GM04504 (cell line): ENCODE measurements around the gene NUCB1.
"Not testable (repeated sequence)": the region's sequence is repeated elsewhere in the genome, so short reads cannot be mapped to it uniquely, and the experiment has no call there.

Experiments
- DNase-seq: peaks from one replicate; pipeline ENCODE4 v3.0.0-alpha.2; 2012; ENCODE audit warnings: low read depth

Gene NUCB1

DNA sequence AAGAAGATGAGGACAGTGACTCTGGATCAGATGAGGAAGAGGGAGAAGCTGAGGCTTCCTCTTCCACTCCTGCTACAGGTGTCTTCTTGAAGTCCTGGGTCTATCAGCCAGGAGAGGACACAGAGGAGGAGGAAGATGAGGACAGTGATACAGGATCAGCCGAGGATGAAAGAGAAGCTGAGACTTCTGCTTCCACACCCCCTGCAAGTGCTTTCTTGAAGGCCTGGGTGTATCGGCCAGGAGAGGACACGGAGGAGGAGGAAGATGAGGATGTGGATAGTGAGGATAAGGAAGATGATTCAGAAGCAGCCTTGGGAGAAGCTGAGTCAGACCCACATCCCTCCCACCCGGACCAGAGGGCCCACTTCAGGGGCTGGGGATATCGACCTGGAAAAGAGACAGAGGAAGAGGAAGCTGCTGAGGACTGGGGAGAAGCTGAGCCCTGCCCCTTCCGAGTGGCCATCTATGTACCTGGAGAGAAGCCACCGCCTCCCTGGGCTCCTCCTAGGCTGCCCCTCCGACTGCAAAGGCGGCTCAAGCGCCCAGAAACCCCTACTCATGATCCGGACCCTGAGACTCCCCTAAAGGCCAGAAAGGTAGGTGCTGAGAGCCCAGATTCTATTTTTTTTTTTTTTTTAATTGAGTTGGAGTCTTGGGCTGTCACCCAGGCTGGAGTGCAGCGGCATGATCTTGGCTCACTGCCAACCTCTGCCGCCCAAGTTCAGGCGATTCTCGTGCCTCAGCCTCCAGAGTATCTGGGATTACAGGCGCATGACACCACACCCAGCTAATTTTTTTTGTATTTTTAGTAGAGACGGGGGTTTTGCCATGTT is 25.6 kb upstream of the NUCB1 start:
- peak; percentile 33 for DNase-seq

DNA sequence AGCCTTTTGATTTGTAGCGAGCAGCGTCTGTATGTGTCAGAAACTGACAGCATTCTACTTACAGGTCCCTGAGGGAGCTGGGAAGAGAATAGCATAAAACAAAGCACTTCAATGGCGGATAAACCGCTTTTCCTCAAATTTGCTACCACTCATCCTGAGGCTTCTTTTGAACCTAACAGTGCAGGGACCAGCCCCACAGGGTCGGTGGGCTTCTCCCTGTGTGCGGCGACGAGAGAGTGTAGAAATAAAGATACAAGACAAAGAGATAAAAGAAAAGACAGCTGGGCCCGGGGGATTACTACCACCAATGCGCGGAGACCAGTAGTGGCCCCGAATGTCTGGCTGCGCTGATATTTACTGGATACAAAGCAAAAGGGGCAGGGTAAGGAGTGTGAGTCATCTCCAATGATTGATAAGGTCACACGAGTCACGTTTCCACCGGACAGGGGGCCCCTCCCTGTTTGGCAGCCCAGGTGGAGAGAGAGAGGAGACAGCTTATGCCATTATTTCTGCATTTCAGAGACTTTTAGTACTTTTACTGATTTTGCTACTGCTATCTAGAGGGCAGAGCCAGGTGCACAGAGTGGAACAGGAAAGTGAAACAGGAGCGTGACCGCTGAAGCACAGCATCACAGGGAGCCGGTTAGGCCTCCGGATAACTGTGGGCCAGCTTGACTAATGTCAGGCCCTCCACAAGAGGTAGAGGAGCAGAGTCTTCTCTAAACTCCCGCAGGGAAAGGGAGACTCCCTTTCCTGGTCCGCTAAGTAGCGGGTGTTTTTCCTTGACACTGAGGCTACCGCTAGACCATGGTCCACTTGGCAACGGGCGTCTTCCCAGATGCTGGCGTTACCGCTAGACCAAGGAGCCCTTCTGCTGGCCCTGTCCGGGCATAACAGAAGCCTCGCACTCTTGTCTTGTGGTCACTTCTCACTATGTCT is 23.8 kb upstream of the NUCB1 start:
- not testable (repeated sequence) for DNase-seq

DNA sequence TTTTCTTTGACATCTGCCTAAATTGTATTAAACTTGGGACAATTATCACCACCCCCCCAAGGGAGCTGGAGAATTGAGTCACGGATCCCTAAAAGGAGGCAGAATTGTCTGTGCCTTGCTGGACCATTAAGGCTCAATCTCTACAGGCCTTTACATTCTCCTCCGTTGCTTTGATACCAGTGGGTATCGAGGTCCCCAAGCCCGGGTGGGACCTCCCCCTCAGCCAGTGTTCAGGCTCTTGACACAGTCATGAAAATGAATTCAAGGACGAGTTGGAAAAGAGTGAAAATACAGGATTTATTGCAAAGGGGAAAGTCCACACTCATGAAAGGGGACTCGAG is 22.3 kb upstream of the NUCB1 start:
- no peak for DNase-seq

DNA sequence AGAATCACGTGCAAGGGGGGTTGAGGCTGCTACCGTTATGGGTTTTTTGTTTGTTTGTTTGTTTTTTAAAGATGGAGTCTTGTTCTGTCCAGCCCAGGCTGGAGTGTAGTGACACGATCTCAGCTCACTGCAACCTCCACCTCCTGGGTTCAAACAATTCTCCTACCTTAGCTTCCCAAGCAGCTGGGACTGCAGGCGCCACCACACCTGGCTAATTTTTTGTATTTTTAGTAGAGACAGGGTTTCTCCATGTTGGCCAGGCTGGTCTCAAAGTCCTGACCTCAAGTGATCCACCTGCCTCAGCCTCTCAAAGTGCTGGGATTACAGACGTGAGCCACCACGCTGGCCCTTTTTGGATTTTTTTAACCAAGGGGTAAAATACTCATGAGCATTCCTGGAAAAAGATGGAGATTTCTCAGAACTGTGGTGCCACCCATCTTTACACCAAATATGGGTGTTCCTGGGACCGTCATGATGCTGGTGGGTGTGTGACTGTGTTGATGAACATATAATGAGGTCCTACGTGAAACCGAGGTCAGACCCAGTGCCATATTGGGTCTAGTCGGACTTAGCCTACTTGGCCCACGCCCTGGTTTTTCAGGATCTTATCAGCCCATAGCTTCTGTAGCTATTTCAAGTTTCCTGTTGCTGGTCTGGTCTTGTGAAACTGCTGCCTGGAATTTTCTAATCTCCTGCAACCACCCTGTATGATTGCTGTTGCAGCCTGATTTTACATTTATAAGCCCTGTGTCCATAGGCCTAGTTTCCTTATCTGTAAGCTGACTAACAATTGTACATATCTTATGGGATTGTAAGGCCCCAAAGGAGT is 21.7 kb upstream of the NUCB1 start:
- no peak for DNase-seq

DNA sequence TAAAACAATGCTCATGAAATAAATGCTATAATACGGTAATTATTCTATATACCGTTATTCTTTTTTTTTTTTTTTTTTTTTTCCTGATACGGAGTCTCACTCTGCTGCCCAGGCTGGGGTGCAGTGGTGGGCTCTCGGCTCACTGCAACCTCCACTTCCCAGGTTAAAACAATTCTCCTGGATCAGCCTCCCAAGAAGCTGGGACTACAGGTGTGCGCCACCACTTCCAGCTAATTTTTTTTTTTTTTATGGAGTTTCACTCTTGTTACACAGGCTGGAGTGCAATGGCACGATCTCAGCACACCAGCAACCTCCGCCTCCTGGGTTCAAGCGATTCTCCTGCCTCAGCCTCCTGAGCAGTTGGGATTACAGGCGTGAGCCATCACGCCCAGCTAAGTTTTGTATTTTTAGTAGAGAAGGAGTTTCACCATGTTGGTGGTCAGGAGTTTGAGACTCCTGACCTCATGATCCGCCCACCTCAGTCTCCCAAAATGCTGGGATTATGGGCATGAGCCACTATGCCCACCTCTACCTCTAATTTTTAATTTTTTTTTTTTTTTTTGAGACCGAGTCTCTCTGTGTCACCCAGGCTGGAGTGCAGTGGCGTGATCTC is 21.0 kb upstream of the NUCB1 start:
- DNase-seq, result no peak

DNA sequence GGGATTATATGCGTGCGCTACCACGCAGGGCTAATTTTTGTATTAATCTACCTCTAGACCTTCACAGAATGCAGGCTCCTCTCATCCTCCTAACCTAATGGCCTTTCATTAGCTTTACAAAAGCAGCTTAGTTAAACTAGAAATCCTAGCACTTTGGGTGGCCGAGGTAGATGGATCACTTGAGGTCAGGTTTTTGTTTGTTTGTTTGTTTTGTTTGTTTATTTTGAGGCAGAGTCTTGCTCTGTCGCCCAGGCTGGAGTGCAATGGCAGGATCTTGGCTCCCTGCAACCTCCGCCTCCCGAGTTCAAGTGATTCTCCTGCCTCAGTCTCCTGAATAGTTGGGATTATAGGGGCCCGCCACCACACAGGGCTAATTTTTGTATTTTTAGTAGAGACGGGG is 20.4 kb upstream of the NUCB1 start:
- not testable (repeated sequence) for DNase-seq

DNA sequence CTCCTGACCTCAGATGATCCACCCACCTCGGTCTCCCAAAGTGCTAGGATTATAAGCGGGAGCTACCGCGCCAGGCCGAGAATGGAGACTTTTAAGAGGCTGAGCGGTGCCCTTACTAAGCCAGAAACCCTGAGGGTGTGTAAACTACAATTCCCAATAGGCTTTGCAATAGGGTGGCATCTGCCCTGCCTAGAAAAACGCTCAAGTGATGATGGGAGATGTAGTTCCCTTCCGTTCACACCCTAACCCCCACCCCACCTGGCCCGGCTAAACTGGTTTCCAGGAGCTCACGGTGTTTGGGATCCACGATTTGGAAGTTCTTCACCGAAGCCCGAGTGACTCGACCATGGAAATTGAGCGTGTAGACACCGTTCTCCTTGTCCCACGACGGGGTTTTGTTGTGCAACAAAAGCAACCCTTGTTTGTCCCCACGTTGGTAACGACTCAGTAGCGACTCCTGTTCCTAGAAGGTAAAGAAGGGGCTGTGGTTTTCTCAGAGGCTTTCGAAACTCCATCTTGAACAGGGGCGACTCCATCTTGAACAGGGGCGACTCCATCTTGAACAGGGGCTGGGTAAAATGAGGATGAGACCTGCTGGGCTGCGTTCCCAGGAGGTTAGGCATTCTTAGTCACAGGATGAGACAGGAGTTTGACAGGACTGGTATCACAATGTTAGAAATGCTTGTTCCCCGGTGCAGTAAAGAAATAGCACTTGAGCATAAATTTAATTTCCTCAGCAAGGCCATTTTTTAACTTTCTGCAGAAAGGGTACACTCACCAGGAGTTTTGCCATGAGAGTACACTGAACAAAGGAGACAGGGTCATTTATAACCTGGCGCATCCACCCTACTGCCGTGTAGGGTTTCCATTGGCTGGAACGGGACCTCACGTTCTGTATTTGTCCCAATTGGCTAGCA is 18.1 kb upstream of the NUCB1 start:
- DNase-seq, result no peak

DNA sequence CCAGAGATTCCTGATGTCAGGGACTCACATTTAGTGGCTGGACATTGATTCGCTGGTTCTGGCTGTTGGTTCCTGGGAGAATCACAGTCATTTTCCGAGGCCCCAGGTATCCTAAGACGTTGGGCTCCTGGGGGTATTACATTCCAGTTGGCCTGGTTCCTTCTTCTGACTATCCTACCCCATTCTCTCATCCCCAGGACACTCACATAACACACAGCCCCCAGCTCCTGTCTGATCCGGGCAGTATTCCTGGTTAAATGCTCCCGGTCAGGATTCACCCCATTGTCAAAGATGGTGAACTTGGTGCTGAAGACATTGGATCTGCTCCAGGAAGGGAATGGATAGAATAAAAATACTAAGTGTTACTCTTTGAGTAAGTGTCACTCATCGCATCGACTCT is 16.4 kb upstream of the NUCB1 start:
- no peak for DNase-seq

DNA sequence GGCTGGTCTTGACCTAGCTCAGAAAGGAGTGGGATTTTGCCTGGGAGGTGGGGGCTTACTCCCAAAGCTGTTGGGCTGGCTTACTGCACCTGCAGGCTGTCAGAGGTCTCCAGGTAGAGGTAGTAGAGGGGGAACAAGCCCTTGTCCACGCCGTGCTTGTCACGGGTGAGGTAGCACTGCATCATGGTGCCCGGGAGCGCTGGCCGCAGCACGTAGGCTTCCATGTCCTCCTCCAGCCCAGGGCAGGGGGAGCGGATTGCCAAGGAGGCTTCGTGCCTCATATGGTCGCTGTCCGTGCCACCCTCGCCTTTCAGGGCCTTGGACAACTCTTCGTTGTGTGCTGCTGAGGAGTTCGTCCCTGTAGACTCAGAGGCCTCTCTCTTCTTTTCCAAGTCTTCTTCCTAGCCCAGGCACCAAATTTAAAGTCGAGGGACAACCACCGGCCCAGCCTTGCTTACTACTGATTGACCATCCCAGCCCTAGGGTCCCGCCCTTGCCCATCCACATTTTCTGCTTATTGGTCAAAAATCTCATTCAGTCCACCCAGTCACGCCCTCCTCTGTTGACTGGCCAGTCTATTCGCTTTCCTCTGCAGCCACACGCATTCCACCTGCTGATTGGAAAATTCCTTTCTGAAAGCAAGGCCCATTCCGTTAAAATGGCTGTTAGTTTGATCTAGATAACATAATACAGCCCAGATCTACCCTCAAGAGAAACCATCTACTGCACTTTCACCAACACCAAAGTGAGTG is 12.1 kb upstream of the NUCB1 start:
- DNase-seq, result no peak

DNA sequence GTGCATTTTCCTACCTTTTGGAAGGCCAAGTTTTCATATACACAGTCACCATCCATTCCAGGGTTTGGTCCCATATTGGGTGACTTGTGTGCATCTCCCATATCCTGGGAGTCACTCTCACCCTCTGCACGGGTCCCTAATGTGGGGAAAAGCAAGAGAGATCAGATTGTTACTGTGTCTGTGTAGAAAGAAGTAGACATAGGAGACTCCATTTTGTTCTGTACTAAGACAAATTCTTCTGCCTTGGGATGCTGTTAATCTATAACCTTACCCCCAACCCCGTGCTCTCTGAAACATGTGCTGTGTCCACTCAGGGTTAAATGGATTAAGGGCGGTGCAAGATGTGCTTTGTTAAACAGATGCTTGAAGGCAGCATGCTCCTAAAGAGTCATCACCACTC is 10.6 kb upstream of the NUCB1 start:
- not testable (repeated sequence) for DNase-seq

DNA sequence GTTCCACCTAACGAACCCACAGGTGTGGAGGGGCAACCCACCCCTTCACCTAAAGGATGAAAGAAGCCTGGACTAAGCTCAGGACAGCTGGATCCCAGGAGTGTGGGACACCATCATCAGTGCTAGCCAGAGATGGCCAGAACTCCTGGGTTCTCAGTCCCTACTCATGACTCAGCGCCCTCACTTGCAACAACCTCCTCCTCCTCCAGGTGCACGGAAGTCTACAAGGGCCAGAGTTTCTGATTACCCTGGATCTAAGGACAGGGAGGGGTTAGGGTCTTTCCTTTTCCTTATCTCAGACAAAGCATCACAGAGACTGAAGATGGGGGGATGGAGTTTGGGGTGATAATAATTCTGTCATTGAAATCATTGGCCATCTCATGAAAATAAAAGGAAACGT is 9.6 kb upstream of the NUCB1 start:
- DNase-seq, result no peak

DNA sequence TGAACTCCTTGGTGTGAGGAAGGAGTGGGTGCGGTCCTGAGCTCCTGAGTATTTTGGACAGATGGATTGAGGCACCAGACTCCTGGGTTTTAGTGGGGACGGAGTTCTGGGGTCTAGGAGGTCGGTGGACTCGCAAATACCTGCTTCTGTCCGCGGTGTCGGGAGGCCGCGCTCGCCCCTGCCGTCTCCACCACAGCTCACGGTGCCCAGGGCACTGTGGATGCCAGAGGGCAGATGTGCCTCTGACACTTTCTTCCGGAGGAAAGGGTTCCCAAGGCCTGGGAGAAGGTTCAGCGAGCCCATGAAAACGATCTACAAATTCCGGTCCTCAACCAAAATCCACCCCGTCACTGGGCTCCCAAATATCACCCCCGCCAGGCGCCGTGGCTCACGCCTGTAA is 4.9 kb upstream of the NUCB1 start:
- DNase-seq, result no peak

DNA sequence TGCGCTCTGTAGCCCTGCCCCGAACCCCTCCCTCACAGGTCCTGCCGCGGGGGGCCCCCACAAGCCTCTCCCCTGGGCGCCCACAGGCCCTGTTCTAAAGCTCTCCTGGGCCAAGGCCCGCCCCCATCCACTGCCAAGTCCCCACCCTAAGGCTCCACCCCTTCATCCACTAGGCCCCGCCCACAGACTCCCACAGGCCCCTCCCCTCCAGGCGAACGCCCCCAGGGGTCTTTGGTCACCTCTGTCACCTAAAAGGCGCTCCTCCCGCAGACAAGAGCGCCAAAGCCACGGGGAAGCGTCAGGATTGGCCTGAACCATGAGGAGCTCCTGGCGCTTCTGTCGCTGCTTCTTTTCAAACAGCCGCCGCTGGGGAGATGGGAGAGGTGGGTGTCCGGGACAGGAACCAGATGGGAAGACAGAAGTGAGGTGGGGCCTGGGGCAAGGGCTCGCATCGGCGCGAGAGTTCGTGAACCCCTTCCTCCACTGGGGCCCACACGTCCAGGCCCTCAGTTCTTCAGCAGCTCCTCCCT is 3.9 kb upstream of the NUCB1 start:
- no peak for DNase-seq

DNA sequence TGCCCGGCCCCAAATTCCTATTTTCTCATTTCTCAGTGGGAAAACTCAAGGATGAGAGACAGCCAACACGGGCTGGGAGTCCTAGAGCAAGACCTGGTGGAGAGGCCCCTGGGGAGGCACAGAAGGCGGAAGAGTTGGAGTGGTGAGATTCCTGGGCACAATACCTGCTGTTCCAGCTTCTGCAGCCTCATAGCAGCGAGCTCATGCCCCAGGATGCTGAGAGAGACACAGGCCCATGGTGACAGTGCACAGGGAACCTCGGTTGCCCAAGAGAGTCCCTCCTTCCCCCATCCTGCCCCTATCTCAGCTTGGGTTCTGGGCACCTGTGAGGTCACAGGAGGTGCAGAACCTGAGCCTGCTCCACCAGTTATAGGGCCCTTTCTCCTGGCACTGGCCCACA is 2.9 kb upstream of the NUCB1 start:
- no peak for DNase-seq

DNA sequence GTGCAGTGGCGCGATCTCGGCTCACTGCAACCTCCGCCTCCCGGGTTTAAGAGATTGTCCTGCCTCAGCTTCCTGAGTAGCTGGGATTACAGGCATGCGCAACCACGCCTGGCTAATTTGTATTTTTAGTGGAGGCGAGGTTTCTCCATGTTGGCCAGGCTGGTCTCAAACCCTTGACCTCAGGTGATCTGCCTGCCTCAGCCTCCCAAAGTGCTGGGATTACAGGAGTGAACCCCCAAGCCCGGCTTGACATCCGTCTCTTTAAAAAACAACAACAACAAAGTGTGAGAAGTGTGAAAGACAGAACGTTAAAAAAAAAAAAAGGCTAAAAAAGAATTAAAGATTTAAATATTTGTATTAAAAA is 744 bp upstream of the NUCB1 start:
- not testable (repeated sequence) for DNase-seq

DNA sequence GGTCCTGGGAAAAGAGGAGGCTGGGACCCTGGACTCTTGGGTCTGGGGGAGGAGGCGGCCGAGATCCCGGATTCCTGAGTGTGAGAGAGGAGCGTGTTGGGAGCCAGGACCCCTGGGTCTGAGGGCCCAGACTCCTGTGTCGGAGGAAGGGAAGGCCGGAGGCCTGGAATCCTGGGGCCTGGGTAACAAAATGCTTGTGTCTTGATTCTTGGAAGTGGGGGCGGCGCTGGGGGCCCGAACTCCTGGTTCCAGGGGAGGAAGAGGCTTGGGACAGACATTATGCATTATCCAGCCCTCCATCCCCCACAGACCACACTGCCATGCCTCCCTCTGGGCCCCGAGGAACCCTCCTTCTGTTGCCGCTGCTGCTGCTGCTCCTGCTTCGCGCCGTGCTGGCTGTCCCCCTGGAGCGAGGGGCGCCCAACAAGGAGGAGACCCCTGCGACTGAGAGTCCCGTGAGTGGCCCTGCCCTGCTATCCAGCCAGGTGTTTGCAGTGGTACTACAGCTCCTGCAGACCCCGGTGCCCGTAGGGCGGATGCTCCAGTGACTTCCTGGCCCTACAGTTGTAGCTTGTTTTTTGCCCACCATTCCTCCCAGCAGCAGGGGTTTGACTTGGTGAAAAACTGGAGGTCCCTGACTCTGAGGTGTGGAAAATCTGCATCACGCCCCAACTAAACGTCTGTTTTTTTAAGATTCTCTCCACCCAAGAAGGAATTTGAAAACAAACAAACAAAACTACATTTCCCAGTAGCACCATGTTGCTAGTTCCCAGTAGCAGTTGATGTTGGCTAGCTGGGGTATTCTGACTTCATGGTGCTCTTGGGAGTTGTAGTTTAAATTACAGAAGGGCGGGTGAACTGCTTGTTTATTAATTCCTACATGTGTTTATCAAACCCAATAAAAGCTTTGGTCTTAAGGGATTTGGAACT is 630 bp downstream of the NUCB1 start:
- DNase-seq, result no peak

DNA sequence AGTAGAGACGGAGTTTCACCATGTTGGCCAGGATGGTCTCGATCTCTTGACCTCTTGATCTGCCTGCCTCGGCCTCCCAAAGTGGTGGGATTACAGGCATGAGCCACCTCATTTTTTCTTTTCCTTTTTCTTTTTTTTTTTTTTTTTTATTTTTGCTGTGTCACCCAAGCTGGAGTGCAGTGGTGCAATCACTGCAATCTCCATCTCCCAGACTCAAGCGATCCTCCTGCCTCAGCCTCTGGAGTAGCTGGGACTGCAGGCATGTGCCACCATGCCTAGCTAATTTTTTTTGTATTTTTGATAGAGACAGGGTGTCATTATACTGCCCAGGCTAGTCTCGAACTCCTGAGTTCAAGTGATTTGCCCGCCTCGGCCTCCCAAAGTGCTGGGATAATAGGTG is 2.2 kb downstream of the NUCB1 start:
- DNase-seq, result not testable (repeated sequence)

DNA sequence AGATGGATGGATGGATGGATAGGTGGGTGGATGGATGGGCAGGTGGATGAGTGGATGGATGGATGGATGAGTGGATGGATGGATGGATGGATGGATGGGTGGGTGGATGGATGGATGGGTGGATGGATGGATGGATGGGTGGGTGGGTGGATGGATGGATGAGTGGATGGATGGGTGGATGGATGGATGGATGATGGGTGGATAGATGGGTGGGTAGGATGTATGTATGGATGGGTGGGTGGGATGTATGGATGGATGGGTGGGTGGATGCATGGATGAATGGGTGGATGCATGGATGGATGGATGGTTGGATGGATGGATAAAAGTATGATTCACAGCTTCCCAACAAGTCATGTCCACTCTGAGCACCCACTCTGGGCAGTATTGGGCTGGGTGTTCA is 3.7 kb downstream of the NUCB1 start:
- DNase-seq, result not testable (repeated sequence)

DNA sequence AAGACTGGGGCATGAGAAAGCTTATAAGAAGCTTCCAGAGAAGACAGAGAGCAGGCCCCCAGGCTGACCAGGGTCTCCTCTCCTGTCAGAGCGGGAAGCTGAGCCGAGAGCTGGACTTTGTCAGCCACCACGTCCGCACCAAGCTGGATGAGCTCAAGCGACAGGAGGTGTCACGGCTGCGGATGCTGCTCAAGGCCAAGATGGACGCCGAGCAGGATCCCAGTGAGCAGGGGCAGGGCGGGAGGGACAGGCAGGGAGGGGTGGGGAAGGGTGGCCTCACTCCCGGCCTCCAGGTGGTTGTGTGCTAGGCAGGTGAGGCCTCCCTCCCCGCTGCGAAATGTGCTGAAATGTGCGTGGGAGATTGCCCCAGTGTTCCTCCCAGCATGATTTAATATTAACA is 5.6 kb downstream of the NUCB1 start:
- DNase-seq, result no peak
